Astrocyte (in vitro differentiated cells and primary cell): ENCODE data around the gene TUT4. TPM values are rescaled to one million over a fixed set of nuclear protein-coding genes. Genes with fewer than 3 reads are reported as not detected.

Experiments
- DNase-seq: peaks from one replicate; pipeline ENCODE4 v3.0.0-alpha.2; 2010; ENCODE audit warnings: low read depth
- FAIRE-seq: peaks from 2 replicates; lab custom pipeline; 2011; peaks lifted over from hg19 to GRCh38; lab: Jason Lieb, UNC
- H2AFZ ChIP-seq: 2 replicates; pipeline ENCODE4 v1.6.0; 2012; ENCODE audit warnings: low read depth, low read length, inconsistent platforms
- H3K27ac ChIP-seq: 2 replicates; pipeline ENCODE4 v1.5.1; 2011; ENCODE audit warnings: low read depth, low read length, inconsistent platforms
- H3K27me3 ChIP-seq: 2 replicates; pipeline ENCODE4 v1.6.0; 2011; ENCODE audit warnings: low read length, inconsistent platforms; ENCODE audit not compliant: insufficient read depth
- H3K36me3 ChIP-seq: 2 replicates; pipeline ENCODE4 v1.5.1; 2011; ENCODE audit warnings: low read length, inconsistent platforms; ENCODE audit not compliant: insufficient read depth
- H3K4me1 ChIP-seq: 2 replicates; pipeline ENCODE4 v1.5.1; 2011; ENCODE audit warnings: low read length, inconsistent platforms; ENCODE audit not compliant: insufficient read depth
- H3K4me2 ChIP-seq: 2 replicates; pipeline ENCODE4 v1.6.0; 2012; ENCODE audit warnings: low read length, inconsistent platforms
- H3K4me3 ChIP-seq: 2 replicates; pipeline ENCODE4 v1.5.1; 2011; ENCODE audit warnings: low read depth, mild to moderate bottlenecking, low read length, inconsistent platforms; ENCODE audit not compliant: insufficient read depth
- H3K79me2 ChIP-seq: 2 replicates; pipeline ENCODE4 v1.6.0; 2012; ENCODE audit warnings: mild to moderate bottlenecking, low read length, inconsistent platforms; ENCODE audit not compliant: insufficient read depth
- H3K9ac ChIP-seq: 2 replicates; pipeline ENCODE4 v1.6.0; 2012; ENCODE audit warnings: mild to moderate bottlenecking, low read length, inconsistent platforms
- H3K9me3 ChIP-seq: 2 replicates; pipeline ENCODE4 v1.5.1; 2012; ENCODE audit warnings: low read depth, mild to moderate bottlenecking, low read length, inconsistent platforms; ENCODE audit not compliant: insufficient read depth
- H4K20me1 ChIP-seq: 2 replicates; pipeline ENCODE4 v1.6.0; 2012; ENCODE audit warnings: low read length, inconsistent platforms; ENCODE audit not compliant: insufficient read depth
- H3K27ac Mint-ChIP-seq: one replicate; pipeline ENCODE4 v1.8.0; 2021; ENCODE audit warnings: mild to moderate bottlenecking, mixed read lengths; ENCODE audit not compliant: unreplicated experiment
- H3K27me3 Mint-ChIP-seq: one replicate; pipeline ENCODE4 v1.8.0; 2021; ENCODE audit warnings: low read depth, mixed read lengths; ENCODE audit not compliant: unreplicated experiment
- H3K36me3 Mint-ChIP-seq: one replicate; pipeline ENCODE4 v1.8.0; 2021; ENCODE audit warnings: low read depth, mixed read lengths; ENCODE audit not compliant: unreplicated experiment
- H3K4me1 Mint-ChIP-seq: one replicate; pipeline ENCODE4 v1.8.0; 2021; ENCODE audit warnings: low read depth, mixed read lengths; ENCODE audit not compliant: unreplicated experiment
- H3K4me3 Mint-ChIP-seq: one replicate; pipeline ENCODE4 v1.8.0; 2021; ENCODE audit warnings: mild to moderate bottlenecking, moderate library complexity, mixed read lengths; ENCODE audit not compliant: unreplicated experiment
- H3K9me3 Mint-ChIP-seq: one replicate; pipeline ENCODE4 v1.8.0; 2021; ENCODE audit warnings: mild to moderate bottlenecking, mixed read lengths; ENCODE audit not compliant: unreplicated experiment
- CTCF ChIP-seq: IDR thresholded peaks from 2 replicates; pipeline ENCODE4 v1.5.1; 2011; ENCODE audit warnings: low read depth, mild to moderate bottlenecking, inconsistent platforms, low read length, moderate library complexity; ENCODE audit not compliant: insufficient read depth
- EZH2 ChIP-seq: IDR thresholded peaks from 2 replicates; pipeline ENCODE4 v1.6.1; 2012; ENCODE audit warnings: mild to moderate bottlenecking, low read length, inconsistent platforms; ENCODE audit not compliant: insufficient read depth
- total RNA-seq: library from RNA; stranded (reverse); gene quantifications from 2 replicates; pipeline ENCODE4 v1.2.1, GENCODE V29; 2021

Gene TUT4
- total RNA-seq, 1 donor from 2014 or later: 47.0 TPM

GRCh38 chr1:52463891-52464290, 89.0 kb downstream of the TUT4 start:
- no peak overlapping the region for H3K27ac ChIP-seq
- H4K20me1 ChIP-seq: no peaks in the 10 kb centered on the region
- no peak for TF ChIP-seq CTCF
- TF ChIP-seq EZH2: no peak
- no peaks in the 10 kb centered on the region for H3K4me1 ChIP-seq
- no peak for FAIRE-seq
- Mint-ChIP-seq H3K27ac (no peak overlapping the region), H3K4me3 (no peak overlapping the region), H3K27me3 (no peaks in the 10 kb centered on the region), H3K9me3 (no peaks in the 10 kb centered on the region), H3K36me3 (peaks cover 4% of the 10 kb centered on the region), H3K4me1 (no peaks in the 10 kb centered on the region)
- no peak overlapping the region for H3K9ac ChIP-seq
- H2AFZ ChIP-seq: no peak overlapping the region
- H3K79me2 ChIP-seq: no peaks in the 10 kb centered on the region
- no peak overlapping the region for H3K4me2 ChIP-seq
- no peak for DNase-seq
- no peaks in the 10 kb centered on the region for H3K27me3 ChIP-seq
- H3K9me3 ChIP-seq: no peaks in the 10 kb centered on the region
- H3K36me3 ChIP-seq: no peaks in the 10 kb centered on the region
- no peak overlapping the region for H3K4me3 ChIP-seq

GRCh38 chr1:52461821-52462220, 91.1 kb downstream of the TUT4 start:
- FAIRE-seq (no peak), DNase-seq (no peak)
- Mint-ChIP-seq H3K27ac (no peak overlapping the region), H3K4me1 (no peaks in the 10 kb centered on the region), H3K36me3 (peaks cover 4% of the 10 kb centered on the region), H3K9me3 (no peaks in the 10 kb centered on the region), H3K4me3 (no peak overlapping the region), H3K27me3 (no peaks in the 10 kb centered on the region)
- Histone ChIP-seq H3K4me1 (no peaks in the 10 kb centered on the region), H3K4me2 (no peak overlapping the region), H2AFZ (no peak overlapping the region), H4K20me1 (no peaks in the 10 kb centered on the region), H3K79me2 (no peaks in the 10 kb centered on the region), H3K27ac (no peak overlapping the region), H3K9me3 (no peaks in the 10 kb centered on the region), H3K4me3 (no peak overlapping the region), H3K36me3 (no peaks in the 10 kb centered on the region), H3K27me3 (no peaks in the 10 kb centered on the region), H3K9ac (no peak overlapping the region)
- no peak for TF ChIP-seq EZH2
- TF ChIP-seq CTCF: no peak

- Mint-ChIP-seq H3K27ac (no peak overlapping the region), H3K4me1 (no peaks in the 10 kb centered on the region), H3K27me3 (no peaks in the 10 kb centered on the region), H3K9me3 (no peaks in the 10 kb centered on the region), H3K36me3 (peaks cover 6% of the 10 kb centered on the region), H3K4me3 (no peak overlapping the region)
- TF ChIP-seq EZH2: no peak
- no peak for TF ChIP-seq CTCF
- Histone ChIP-seq H3K27me3 (no peaks in the 10 kb centered on the region), H3K4me3 (no peak overlapping the region), H3K4me2 (no peak overlapping the region), H4K20me1 (no peaks in the 10 kb centered on the region), H3K9me3 (no peaks in the 10 kb centered on the region), H3K9ac (no peak overlapping the region), H2AFZ (no peak overlapping the region), H3K27ac (no peak overlapping the region), H3K79me2 (no peaks in the 10 kb centered on the region), H3K4me1 (no peaks in the 10 kb centered on the region), H3K36me3 (no peaks in the 10 kb centered on the region)
- DNase-seq: no peak
- FAIRE-seq: no peak
These were observed 92.2 kb downstream of the TUT4 start for GRCh38 chr1:52460694-52461093.
